Thoracic aorta (tissue), 2 donors: ENCODE data around the gene SLC30A9. TPM values are rescaled to one million over a fixed set of nuclear protein-coding genes. Genes with fewer than 3 reads are reported as not detected.

Experiments
- ATAC-seq: fragments of 150-250 bp; one replicate; pipeline ENCODE4 v1.8.0; 2017; ENCODE audit warnings: low read depth; ENCODE audit not compliant: insufficient number of reproducible peaks, low FRiP score
- DNase-seq: peaks from one replicate; pipeline ENCODE4 v3.0.0-alpha.2; 2020; ENCODE audit warnings: low spot score
- H3K27ac ChIP-seq, 2 donors: fragments of 200-600 bp; sonication (generic); 1 replicate in 1 of 2; 2 replicates in 1 of 2; pipeline ENCODE4 v1.5.1; 2016; ENCODE audit warnings: mild to moderate bottlenecking in 2 of 2, moderate library complexity in 2 of 2
- H3K27me3 ChIP-seq: fragments of 200-600 bp; sonication (generic); replicated peaks from 2 replicates; pipeline ENCODE4 v1.6.0; 2016; ENCODE audit warnings: mild to moderate bottlenecking; ENCODE audit not compliant: insufficient read depth
- H3K36me3 ChIP-seq: fragments of 200-600 bp; sonication (generic); one replicate; pipeline ENCODE4 v1.5.1; 2016
- H3K4me1 ChIP-seq, 2 donors: fragments of 200-600 bp; sonication (generic); 1 replicate in 1 of 2; 2 replicates in 1 of 2; pipeline versions ENCODE4 v1.5.1 to v1.6.0; 2016; ENCODE audit warnings: low read depth in 2 of 2, mild to moderate bottlenecking in 1 of 2; ENCODE audit not compliant: control insufficient read depth in 1 of 2
- H3K4me3 ChIP-seq: fragments of 200-600 bp; sonication (generic); 2 replicates; pipeline ENCODE4 v1.5.1; 2016; ENCODE audit warnings: mild to moderate bottlenecking
- H3K9me3 ChIP-seq: fragments of 200-600 bp; sonication (generic); 2 replicates; pipeline ENCODE4 v1.5.1; 2016
- CTCF ChIP-seq: fragments of 200-600 bp; sonication (generic); IDR thresholded peaks from one replicate; pipeline ENCODE4 v1.5.1; 2019; ENCODE audit warnings: antibody characterized with exemption
- total RNA-seq, 2 donors: library from RNA; depleted of rRNA; stranded (reverse); fragments of >200 nt; gene quantifications; one replicate each; pipeline versions ENCODE4 v1.1.0 to v1.2.3, GENCODE V29; 2016

The SLC30A9 gene
- total RNA-seq = 10 to 100 TPM; 33.2 to 59.2 TPM

- DNase-seq (peak; percentile 88), ATAC-seq (peak; percentile 99)
- H3K4me1 ChIP-seq = peaks cover 14 to 25% of the 10 kb centered on the region in 2 donors
- no peaks in the 10 kb centered on the region for H3K36me3 ChIP-seq
- peak; percentile 59 for TF ChIP-seq CTCF
- peak within 1 kb of the TSS; percentile 85 for H3K4me3 ChIP-seq
- no peaks in the 10 kb centered on the region for H3K9me3 ChIP-seq
- H3K27me3 ChIP-seq = no peaks in the 10 kb centered on the region
- peak within 1 kb of the TSS; percentile 68 to 76 for H3K27ac ChIP-seq
These were observed at the start of gene SLC30A9 for GRCh38 chr4:41990365-41991111. Gene SLC30A9 (plus strand): TSS chr4:41990530. CDS start chr4:41990652, 122 bp downstream.

- DNase-seq = no peak
- no peak for ATAC-seq
- H3K27me3 ChIP-seq = no peaks in the 10 kb centered on the region
- H3K36me3 ChIP-seq = peaks cover 10% of the 10 kb centered on the region
- peaks cover 12 to 19% of the 10 kb centered on the region in 2 donors for H3K4me1 ChIP-seq
- no peak overlapping the region for H3K27ac ChIP-seq
- no peak overlapping the region for H3K4me3 ChIP-seq
- no peaks in the 10 kb centered on the region for H3K9me3 ChIP-seq
- TF ChIP-seq CTCF = no peak
These were observed 49.5 kb upstream of the SLC30A9 start for GRCh38 chr4:41940834-41941233.

GRCh38 chr4:41943506-41943905 is 46.8 kb upstream of the SLC30A9 start:
- H3K4me3 ChIP-seq = no peak overlapping the region
- DNase-seq (no peak), ATAC-seq (no peak)
- no peaks in the 10 kb centered on the region for H3K4me1 ChIP-seq
- no peak for TF ChIP-seq CTCF
- H3K9me3 ChIP-seq = no peaks in the 10 kb centered on the region
- peaks cover 10% of the 10 kb centered on the region for H3K36me3 ChIP-seq
- H3K27me3 ChIP-seq = no peaks in the 10 kb centered on the region
- H3K27ac ChIP-seq = no peak overlapping the region

GRCh38 chr4:41944089-41944488 is 46.2 kb upstream of the SLC30A9 start:
- Histone ChIP-seq H3K4me1 (no peaks in the 10 kb centered on the region), H3K36me3 (peaks cover 8% of the 10 kb centered on the region), H3K27me3 (no peaks in the 10 kb centered on the region), H3K4me3 (no peak overlapping the region), H3K9me3 (no peaks in the 10 kb centered on the region), H3K27ac (no peak overlapping the region)
- ATAC-seq (no peak), DNase-seq (no peak)
- no peak for TF ChIP-seq CTCF

GRCh38 chr4:41949531-41949930 is 40.8 kb upstream of the SLC30A9 start:
- H3K27me3 ChIP-seq = no peaks in the 10 kb centered on the region
- H3K9me3 ChIP-seq = no peaks in the 10 kb centered on the region
- DNase-seq (no peak), ATAC-seq (no peak)
- H3K36me3 ChIP-seq = peaks cover 24% of the 10 kb centered on the region
- no peak overlapping the region for H3K27ac ChIP-seq
- no peak for TF ChIP-seq CTCF
- H3K4me3 ChIP-seq = no peak overlapping the region
- H3K4me1 ChIP-seq = no peaks in the 10 kb centered on the region
